HEK293T (cell line): ENCODE results near the gene IFIH1.

Experiments
- ARNT ChIP-seq: fragments of 450-650 bp; IDR thresholded peaks from 2 replicates; pipeline ENCODE4 v1.6.1; 2017; ENCODE audit warnings: mild to moderate bottlenecking
- BHLHE40 ChIP-seq: fragments of 450-650 bp; IDR thresholded peaks from 2 replicates; pipeline ENCODE4 v1.6.1; 2016; ENCODE audit warnings: mild to moderate bottlenecking, moderate library complexity, borderline replicate concordance
- ELF4 ChIP-seq: fragments of 450-650 bp; IDR thresholded peaks from 2 replicates; pipeline ENCODE4 v1.6.1; 2017; ENCODE audit warnings: antibody characterized with exemption
- FOXA1 ChIP-seq: fragments of 450-650 bp; IDR thresholded peaks from 2 replicates; pipeline ENCODE4 v1.6.1; 2016; ENCODE audit warnings: mild to moderate bottlenecking
- FOXK2 ChIP-seq: fragments of 450-650 bp; IDR thresholded peaks from 2 replicates; pipeline ENCODE4 v1.6.1; 2016; ENCODE audit warnings: mild to moderate bottlenecking
- FOXM1 ChIP-seq: fragments of 450-650 bp; IDR thresholded peaks from 2 replicates; pipeline ENCODE4 v1.6.1; 2017; ENCODE audit warnings: mild to moderate bottlenecking, borderline replicate concordance
- HDGF ChIP-seq: fragments of 450-650 bp; IDR thresholded peaks from 2 replicates; pipeline ENCODE4 v1.6.1; 2017; ENCODE audit warnings: antibody characterized with exemption, borderline replicate concordance
- L3MBTL2 ChIP-seq: fragments of 450-650 bp; conservative IDR thresholded peaks from 2 replicates; pipeline ENCODE4 v1.6.1; 2016; ENCODE audit warnings: mild to moderate bottlenecking
- LEF1 ChIP-seq: fragments of 450-650 bp; IDR thresholded peaks from 2 replicates; pipeline ENCODE4 v1.6.1; 2017; ENCODE audit warnings: mild to moderate bottlenecking, borderline replicate concordance
- NFRKB ChIP-seq: fragments of 450-650 bp; IDR thresholded peaks from 2 replicates; pipeline ENCODE4 v1.6.1; 2016; ENCODE audit warnings: mild to moderate bottlenecking, moderate library complexity
- SP1 ChIP-seq: fragments of 450-650 bp; IDR thresholded peaks from 2 replicates; pipeline ENCODE4 v1.6.1; 2017
- TARDBP ChIP-seq: fragments of 450-650 bp; IDR thresholded peaks from 2 replicates; pipeline ENCODE4 v1.6.1; 2016
- ZNF384 ChIP-seq: fragments of 450-650 bp; IDR thresholded peaks from 2 replicates; pipeline ENCODE4 v1.6.1; 2016
- TF ChIP-seq, protein P1 (sequence below): fragments of 450-650 bp; IDR thresholded peaks from 2 replicates; pipeline ENCODE4 v1.6.1; 2016

DNA sequence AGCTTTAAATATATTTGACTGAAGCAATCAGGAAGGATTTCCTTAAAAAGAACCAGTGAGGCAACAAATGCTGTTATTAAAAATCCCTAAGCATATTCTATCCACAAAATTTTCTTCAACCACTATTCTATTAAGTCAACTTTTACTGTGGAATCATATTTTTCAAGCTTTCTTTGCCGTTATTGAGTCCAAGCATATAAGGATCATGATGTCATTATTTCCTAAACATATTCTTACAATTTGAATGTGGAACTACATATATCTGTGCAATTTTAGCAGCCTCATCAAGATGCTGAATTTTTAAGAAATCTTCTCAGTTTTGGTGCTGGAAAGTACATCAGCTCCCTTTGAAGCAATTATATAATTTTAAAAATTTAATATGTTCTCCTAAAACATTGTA is 5.6 kb downstream of the IFIH1 start:
- no peak for TF ChIP-seq BHLHE40
- TF ChIP-seq, protein P1, sequence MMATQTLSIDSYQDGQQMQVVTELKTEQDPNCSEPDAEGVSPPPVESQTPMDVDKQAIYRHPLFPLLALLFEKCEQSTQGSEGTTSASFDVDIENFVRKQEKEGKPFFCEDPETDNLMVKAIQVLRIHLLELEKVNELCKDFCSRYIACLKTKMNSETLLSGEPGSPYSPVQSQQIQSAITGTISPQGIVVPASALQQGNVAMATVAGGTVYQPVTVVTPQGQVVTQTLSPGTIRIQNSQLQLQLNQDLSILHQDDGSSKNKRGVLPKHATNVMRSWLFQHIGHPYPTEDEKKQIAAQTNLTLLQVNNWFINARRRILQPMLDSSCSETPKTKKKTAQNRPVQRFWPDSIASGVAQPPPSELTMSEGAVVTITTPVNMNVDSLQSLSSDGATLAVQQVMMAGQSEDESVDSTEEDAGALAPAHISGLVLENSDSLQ: no peak
- TF ChIP-seq NFRKB: no peak
- no peak for TF ChIP-seq ZNF384
- TF ChIP-seq SP1: no peak
- no peak for TF ChIP-seq FOXM1
- no peak for TF ChIP-seq HDGF
- no peak for TF ChIP-seq LEF1
- TF ChIP-seq TARDBP: no peak
- no peak for TF ChIP-seq L3MBTL2
- no peak for TF ChIP-seq ELF4
- TF ChIP-seq FOXA1: no peak
- no peak for TF ChIP-seq ARNT
- TF ChIP-seq FOXK2: no peak
